HCT116 (cell line): ENCODE results near the gene TECPR1. TPM values are rescaled to one million over a fixed set of nuclear protein-coding genes. Genes with fewer than 3 reads are reported as not detected.

Experiments
- ATAC-seq: fragments of 200-7000 bp; cut with Tn5 transposase; 2 replicates; pipeline ENCODE4 v1.9.1; 2020; ENCODE audit warnings: mild to moderate bottlenecking, moderate library complexity
- BruUV-seq: library from RNA; stranded (reverse); fragments of 400-500 nt; replicated peaks from 2 replicates; lab custom pipeline; 2021; lab: Mats Ljungman, UMichigan
- CTCF ChIA-PET: fragments of 300-600 bp; sonication (Branson Sonifier 250); formaldehyde crosslinking; loops from one replicate; lab custom pipeline; 2021; ENCODE audit warnings: antibody characterized with exemption; lab: Charles Lee
- POLR2A ChIA-PET: fragments of 300-600, 350-600 bp; sonication (Branson Sonifier 250); formaldehyde crosslinking; loops from one replicate; lab custom pipeline; 2021; ENCODE audit warnings: antibody characterized with exemption; lab: Charles Lee
- RAD21 ChIA-PET, 2 experiments: fragments of 300-600 bp; sonication (Branson Sonifier 250); formaldehyde crosslinking; loops; one replicate each; lab custom pipeline; 2023; ENCODE audit warnings: low total read pairs in 2 of 2; ENCODE audit not compliant: uncharacterized antibody in 2 of 2, unreplicated experiment in 2 of 2, low non-redundant PET in 1 of 2; lab: Charles Lee
- DNase-seq: peaks from one replicate; pipeline ENCODE4 v3.0.0-alpha.2; 2010; ENCODE audit warnings: low read depth, low spot score
- H2AFZ ChIP-seq: fragments of 200-600 bp; shearing (Covaris generic), sonication (generic); 2 replicates; pipeline ENCODE4 v1.6.1; 2017; ENCODE audit warnings: low read depth, mixed run types, mixed read lengths, antibody characterized with exemption, low read length; ENCODE audit not compliant: poor library complexity, severe bottlenecking
- H3K27ac ChIP-seq: 2 replicates; pipeline ENCODE4 v1.5.1; 2012; ENCODE audit warnings: low read depth, low read length
- H3K27me3 ChIP-seq: fragments of 200-600 bp; sonication (generic); 2 replicates; pipeline ENCODE4 v1.6.1; 2016; ENCODE audit warnings: mixed run types, low read length, mixed read lengths; ENCODE audit not compliant: insufficient read depth
- H3K36me3 ChIP-seq, 2 experiments: fragments of 200-500 bp in 1 of 2; fragments of 200-600 bp in 1 of 2; sonication (Bioruptor generic) in 1 of 2; sonication (generic) in 1 of 2; 2 replicates each; pipeline versions ENCODE4 v1.5.1 to v1.6.1; 2014 to 2016; ENCODE audit warnings: low read length in 2 of 2, inconsistent platforms in 1 of 2, mixed read lengths in 1 of 2, mixed run types in 1 of 2; ENCODE audit not compliant: insufficient read depth in 2 of 2, control insufficient read depth in 1 of 2
- H3K4me1 ChIP-seq, 2 experiments: fragments of 200-600 bp in 1 of 2; sonication (generic) in 1 of 2; 2 replicates each; pipeline versions ENCODE4 v1.5.1 to v1.6.1; 2012 to 2017; ENCODE audit warnings: low read length in 2 of 2, inconsistent platforms in 1 of 2, mild to moderate bottlenecking in 1 of 2, mixed read lengths in 1 of 2, mixed run types in 1 of 2, moderate library complexity in 1 of 2; ENCODE audit not compliant: insufficient read depth in 2 of 2, control insufficient read depth in 1 of 2
- H3K4me2 ChIP-seq: fragments of 200-600 bp; sonication (generic); 2 replicates; pipeline ENCODE4 v1.6.1; 2017; ENCODE audit warnings: mixed run types, low read length, mixed read lengths
- H3K4me3 ChIP-seq, 2 experiments: fragments of 200-600 bp in 1 of 2; sonication (generic) in 1 of 2; replicated peaks in 1 of 2; 2 replicates each; pipeline ENCODE4 v1.5.1; 2011 to 2016; ENCODE audit warnings: low read length in 2 of 2, control low read depth in 1 of 2, low read depth in 1 of 2, mild to moderate bottlenecking in 1 of 2, mixed read lengths in 1 of 2, mixed run types in 1 of 2
- H3K79me2 ChIP-seq: fragments of 200-600 bp; sonication (generic); 2 replicates; pipeline ENCODE4 v1.6.1; 2017; ENCODE audit warnings: mild to moderate bottlenecking, mixed run types, low read length, moderate library complexity, mixed read lengths; ENCODE audit not compliant: insufficient read depth
- H3K9ac ChIP-seq: fragments of 200-600 bp; sonication (generic); 2 replicates; pipeline ENCODE4 v1.6.1; 2016; ENCODE audit warnings: low read length, mixed read lengths
- H3K9me2 ChIP-seq: fragments of 200-600 bp; sonication (generic), shearing (Covaris generic); 2 replicates; pipeline ENCODE4 v1.6.1; 2017; ENCODE audit warnings: mixed run types, mild to moderate bottlenecking, moderate library complexity; ENCODE audit not compliant: insufficient read depth
- H3K9me3 ChIP-seq, 2 experiments: fragments of 200-500 bp in 1 of 2; fragments of 200-600 bp in 1 of 2; sonication (Bioruptor generic) in 1 of 2; sonication (generic) in 1 of 2; 2 replicates each; pipeline ENCODE4 v1.6.1; 2014 to 2017; ENCODE audit warnings: low read length in 2 of 2, mixed read lengths in 2 of 2, inconsistent platforms in 1 of 2, low read depth in 1 of 2, mild to moderate bottlenecking in 1 of 2, mixed run types in 1 of 2, moderate library complexity in 1 of 2; ENCODE audit not compliant: control insufficient read depth in 1 of 2, insufficient read depth in 1 of 2
- H4K20me1 ChIP-seq: fragments of 200-600 bp; sonication (generic), shearing (Covaris generic); 2 replicates; pipeline ENCODE4 v1.6.1; 2017; ENCODE audit warnings: mixed run types, mild to moderate bottlenecking, moderate library complexity; ENCODE audit not compliant: insufficient read depth
- ELF1 ChIP-seq: IDR thresholded peaks from 2 replicates; pipeline ENCODE4 v1.6.1; 2012; ENCODE audit warnings: low read depth, borderline replicate concordance
- JUND ChIP-seq: IDR thresholded peaks from 2 replicates; pipeline ENCODE4 v1.6.1; 2012
- SP1 ChIP-seq: IDR thresholded peaks from 2 replicates; pipeline ENCODE4 v1.6.1; 2012; ENCODE audit warnings: low read depth
- intact Hi-C: fragments of 100-400 bp; cut with micrococcal nuclease; formaldehyde crosslinking; loops from 2 replicates; pipeline ENCODE4 v1.10.0; 2022
- total RNA-seq: library from RNA; stranded (reverse); gene quantifications from one replicate; pipeline ENCODE4 v1.2.1, GENCODE V29; 2021; ENCODE audit not compliant: unreplicated experiment
- TF ChIP-seq, protein P1 (sequence below): IDR thresholded peaks from 2 replicates; pipeline ENCODE4 v1.6.1; 2011; ENCODE audit warnings: mild to moderate bottlenecking, low read length, moderate library complexity; ENCODE audit not compliant: insufficient replicate concordance; ENCODE audit errors: extremely low read depth

Gene TECPR1
- total RNA-seq, 1 experiment from 2014 or later = 19.9 TPM

DNA sequence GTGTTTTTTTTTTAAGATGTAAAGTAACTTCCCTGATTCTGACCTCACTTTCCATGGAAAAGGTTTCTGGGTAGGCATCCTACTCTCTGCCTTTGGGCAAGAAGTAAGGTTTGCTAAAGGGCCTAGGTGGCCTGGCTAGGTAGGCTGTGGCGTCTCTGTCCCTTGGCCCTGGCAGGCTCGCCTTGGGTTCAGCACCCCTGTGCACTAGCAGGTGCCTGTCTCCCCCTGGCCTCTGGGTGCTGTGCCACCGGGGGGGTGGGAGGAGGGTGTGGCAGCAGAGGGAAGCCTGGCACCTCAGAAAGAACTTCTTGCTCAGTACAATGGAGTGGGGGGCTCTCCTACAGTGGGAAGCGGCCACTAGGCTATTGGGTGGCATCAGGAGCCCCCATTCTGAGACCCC is 14.0 kb downstream of the TECPR1 start (continued):
- TF ChIP-seq ELF1 = no peak
- TF ChIP-seq, protein P1, sequence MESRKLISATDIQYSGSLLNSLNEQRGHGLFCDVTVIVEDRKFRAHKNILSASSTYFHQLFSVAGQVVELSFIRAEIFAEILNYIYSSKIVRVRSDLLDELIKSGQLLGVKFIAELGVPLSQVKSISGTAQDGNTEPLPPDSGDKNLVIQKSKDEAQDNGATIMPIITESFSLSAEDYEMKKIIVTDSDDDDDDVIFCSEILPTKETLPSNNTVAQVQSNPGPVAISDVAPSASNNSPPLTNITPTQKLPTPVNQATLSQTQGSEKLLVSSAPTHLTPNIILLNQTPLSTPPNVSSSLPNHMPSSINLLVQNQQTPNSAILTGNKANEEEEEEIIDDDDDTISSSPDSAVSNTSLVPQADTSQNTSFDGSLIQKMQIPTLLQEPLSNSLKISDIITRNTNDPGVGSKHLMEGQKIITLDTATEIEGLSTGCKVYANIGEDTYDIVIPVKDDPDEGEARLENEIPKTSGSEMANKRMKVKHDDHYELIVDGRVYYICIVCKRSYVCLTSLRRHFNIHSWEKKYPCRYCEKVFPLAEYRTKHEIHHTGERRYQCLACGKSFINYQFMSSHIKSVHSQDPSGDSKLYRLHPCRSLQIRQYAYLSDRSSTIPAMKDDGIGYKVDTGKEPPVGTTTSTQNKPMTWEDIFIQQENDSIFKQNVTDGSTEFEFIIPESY = no peak

DNA sequence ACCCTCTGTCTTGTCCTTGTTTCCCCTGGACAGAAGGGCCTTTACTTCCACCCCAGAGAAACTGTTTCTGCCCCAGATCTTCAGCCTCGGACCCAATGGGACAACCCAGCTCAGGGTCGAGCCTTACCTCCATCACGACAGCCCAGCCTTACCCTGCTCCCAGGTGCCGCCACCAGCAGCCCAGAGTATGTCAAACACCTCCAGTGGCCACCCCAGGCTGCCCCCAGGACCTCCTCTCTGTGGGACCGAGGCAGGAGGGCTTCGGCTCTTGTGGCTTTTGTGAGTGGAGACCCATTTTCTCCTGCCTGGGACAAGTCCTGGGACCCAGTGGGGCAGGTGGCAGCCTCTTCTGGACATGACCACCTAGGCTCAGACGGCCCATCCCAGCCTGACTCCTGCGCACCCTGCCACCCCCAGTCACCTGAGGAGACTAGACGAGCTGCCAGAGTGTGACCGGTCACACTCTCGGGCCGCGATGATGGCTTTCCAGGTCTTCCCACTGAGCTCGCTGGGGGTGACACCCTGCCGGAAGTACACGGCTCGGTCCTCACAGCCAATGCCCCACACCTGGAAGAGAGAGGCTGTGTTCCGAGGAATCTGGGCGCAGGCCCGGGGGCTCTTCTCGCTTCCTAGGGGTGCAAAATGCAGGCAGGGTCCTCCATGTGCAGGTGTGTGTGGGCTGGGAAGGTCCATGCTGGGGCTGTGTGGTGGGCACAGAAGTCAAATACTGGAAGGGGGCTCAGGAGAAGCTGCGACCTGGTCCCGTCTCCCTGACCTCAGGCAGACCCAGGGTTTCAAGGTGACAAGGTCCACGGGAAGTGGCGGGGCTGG is 15.5 kb downstream of the TECPR1 start:
- DNase-seq (no peak), ATAC-seq (no peak)
- no peaks in the 10 kb centered on the region for H4K20me1 ChIP-seq
- H3K9ac ChIP-seq = no peak overlapping the region
- no peaks in the 10 kb centered on the region for H3K9me3 ChIP-seq
- no TSS peak for BruUV-seq
- no peak overlapping the region for H3K27ac ChIP-seq
- POLR2A ChIA-PET = interaction anchor here (1.2 kb wide), 1 partner anchor 9 kb away, joined by 3 read pairs; no protein-coding TSS in a partner anchor
- RAD21 ChIA-PET = no interaction called here
- intact Hi-C loops = no loop called here
- CTCF ChIA-PET = no interaction called here
- H3K36me3 ChIP-seq = no peaks in the 10 kb centered on the region; a peak in 1 of 4 replicates
- no peak for TF ChIP-seq SP1
- TF ChIP-seq JUND = no peak
- no peak overlapping the region for H3K4me2 ChIP-seq
- no peaks in the 10 kb centered on the region for H3K4me1 ChIP-seq
- H3K79me2 ChIP-seq = no peaks in the 10 kb centered on the region
- no peak overlapping the region for H2AFZ ChIP-seq
- no peaks in the 10 kb centered on the region for H3K9me2 ChIP-seq
- no peaks in the 10 kb centered on the region for H3K27me3 ChIP-seq
- no peak overlapping the region for H3K4me3 ChIP-seq
